Upper lobe of left lung (tissue), 4 donors: ENCODE results near the gene AGPS.

Experiments used
- CTCF ChIP-seq, 6 experiments: fragments of 450-650 bp in 4 of 6; fragments of 200-600 bp in 2 of 6; sonication (generic) in 2 of 6; IDR thresholded peaks; one replicate each; pipeline ENCODE4 v1.5.1; 2016 to 2019; ENCODE audit warnings: antibody characterized with exemption in 6 of 6
- EP300 ChIP-seq, 4 donors: sonication (generic); formaldehyde crosslinking; IDR thresholded peaks; one replicate each; pipeline ENCODE4 v1.5.1; 2017; ENCODE audit warnings: antibody characterized with exemption in 4 of 4, control low read depth in 2 of 4
- POLR2A ChIP-seq, 4 donors: fragments of 450-650 bp; IDR thresholded peaks; one replicate each; pipeline ENCODE4 v1.5.1; 2016 to 2017; ENCODE audit warnings: antibody characterized with exemption in 4 of 4, mild to moderate bottlenecking in 2 of 4
- POLR2AphosphoS5 ChIP-seq, 2 donors: sonication (generic); formaldehyde crosslinking; IDR thresholded peaks; one replicate each; pipeline ENCODE4 v1.5.1; 2017; ENCODE audit warnings: antibody characterized with exemption in 2 of 2

DNA sequence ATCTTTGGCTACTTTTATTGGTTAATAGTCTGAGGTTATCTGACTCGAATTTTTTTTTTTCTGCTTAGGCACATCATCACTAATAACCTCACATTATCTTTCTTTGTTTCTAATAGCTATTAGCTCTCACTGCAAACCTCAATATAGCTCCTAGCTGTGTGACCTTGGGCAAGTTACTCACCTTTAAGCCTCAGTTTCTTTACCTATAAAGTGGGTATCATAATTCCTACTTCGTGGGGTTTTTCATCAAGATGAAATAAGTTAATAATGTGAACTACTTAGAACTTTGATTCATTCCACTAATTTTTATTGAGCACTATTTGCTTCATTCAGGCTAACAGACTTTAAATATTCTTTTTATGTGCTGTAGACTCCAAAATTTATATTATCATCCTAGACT is 55.5 kb downstream of the AGPS start:
- TF ChIP-seq CTCF (IDR thresholded peaks at IDR 0.05) (no peak), POLR2A (IDR thresholded peaks at IDR 0.05) (no peak), POLR2AphosphoS5 (IDR thresholded peaks at IDR 0.05) (no peak), EP300 (IDR thresholded peaks at IDR 0.05) (no peak)
